MCF 10A (cell line): Measurements from ENCODE around the gene ZNG1A. TPM values are rescaled to one million over a fixed set of nuclear protein-coding genes. Genes with fewer than 3 reads are reported as not detected.
"Not testable (repeated sequence)": the region's sequence is repeated elsewhere in the genome, so short reads cannot be mapped to it uniquely, and the experiment has no call there.

Experiments used
- BruUV-seq: library from RNA; stranded (reverse); fragments of 400-500 nt; replicated peaks from 2 replicates; lab custom pipeline; 2021; lab: Mats Ljungman, UMichigan
- CTCF ChIA-PET: fragments of 300-600 bp; sonication (Branson Sonifier 250); formaldehyde crosslinking; extraction: SDS; loops from one replicate; lab custom pipeline; 2021; ENCODE audit warnings: antibody characterized with exemption, inconsistent platforms; lab: Yijun Ruan, JAX
- POLR2A ChIA-PET: fragments of 300-600, 350-650 bp; sonication (Branson Sonifier 250); formaldehyde crosslinking; extraction: SDS; loops from one replicate; lab custom pipeline; 2020; ENCODE audit warnings: antibody characterized with exemption, inconsistent platforms; lab: Yijun Ruan, JAX
- DNase-seq: peaks from one replicate; pipeline ENCODE4 v3.0.0-alpha.2; 2018; ENCODE audit not compliant: unreplicated experiment
- H3K27ac Mint-ChIP-seq: one replicate; pipeline ENCODE4 v1.8.0; 2022; ENCODE audit warnings: mild to moderate bottlenecking, low read depth, mixed read lengths; ENCODE audit not compliant: unreplicated experiment
- H3K27me3 Mint-ChIP-seq: one replicate; pipeline ENCODE4 v1.8.0; 2022; ENCODE audit warnings: mixed read lengths; ENCODE audit not compliant: insufficient read depth, unreplicated experiment
- H3K36me3 Mint-ChIP-seq: one replicate; pipeline ENCODE4 v1.8.0; 2022; ENCODE audit warnings: mild to moderate bottlenecking, moderate library complexity, mixed read lengths; ENCODE audit not compliant: insufficient read depth, unreplicated experiment
- H3K4me1 Mint-ChIP-seq: one replicate; pipeline ENCODE4 v1.8.0; 2022; ENCODE audit warnings: mixed read lengths; ENCODE audit not compliant: insufficient read depth, unreplicated experiment
- H3K4me3 Mint-ChIP-seq: one replicate; pipeline ENCODE4 v1.8.0; 2022; ENCODE audit warnings: mild to moderate bottlenecking, moderate library complexity, mixed read lengths; ENCODE audit not compliant: unreplicated experiment
- H3K9me3 Mint-ChIP-seq: one replicate; pipeline ENCODE4 v1.8.0; 2022; ENCODE audit warnings: mixed read lengths; ENCODE audit not compliant: unreplicated experiment
- intact Hi-C: fragments of 100-400 bp; cut with micrococcal nuclease; formaldehyde crosslinking; loops from 2 replicates; pipeline ENCODE4 v1.14.1; 2022
- total RNA-seq: library from RNA; stranded (reverse); gene quantifications from 2 replicates; pipeline ENCODE4 v1.2.3, GENCODE V29; 2022

ZNG1A gene
- total RNA-seq, 1 experiment from 2014 or later, result 43.1 TPM

DNA sequence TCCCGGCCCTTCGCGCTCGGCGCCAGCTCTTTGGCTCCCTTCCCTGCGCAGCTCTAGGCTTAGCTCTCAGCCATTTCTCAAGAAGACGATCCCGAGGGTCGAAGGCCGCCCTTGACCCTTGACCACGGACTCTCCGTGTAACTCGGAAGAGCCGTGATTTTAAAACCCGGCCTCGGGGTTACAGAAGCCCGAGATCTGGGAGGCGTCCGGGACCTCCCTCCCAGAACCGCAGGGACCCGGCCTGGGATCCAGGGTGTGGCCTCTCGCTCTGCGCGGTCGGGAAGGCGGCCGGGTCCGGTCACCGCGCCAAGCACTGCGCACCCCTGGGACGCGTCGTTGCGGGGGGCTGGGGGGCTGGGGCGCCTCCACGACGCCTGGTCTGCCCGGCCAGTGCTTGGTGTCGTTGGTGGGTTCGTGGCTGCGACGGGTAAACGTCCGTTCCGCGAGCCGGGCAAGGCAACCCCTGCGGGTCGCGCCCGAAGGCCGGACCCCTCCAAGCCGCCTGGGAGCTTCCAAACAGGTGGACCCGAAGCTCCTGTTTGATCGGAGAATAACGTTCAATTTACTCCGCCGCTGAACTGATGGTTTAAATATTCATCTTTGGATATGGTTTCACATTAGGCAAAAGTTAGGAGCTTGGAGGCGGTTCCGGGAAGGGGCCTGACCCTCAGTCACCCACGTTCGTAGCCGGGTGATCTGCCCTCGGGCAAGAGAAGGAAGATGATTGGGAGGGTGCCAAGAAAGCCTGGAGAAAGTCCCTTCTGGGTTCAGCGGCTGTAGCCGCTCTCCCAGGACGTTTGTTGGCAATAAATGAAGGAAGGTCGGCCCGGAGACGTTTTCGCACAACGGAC, 64.4 kb downstream of the ZNG1A start:
- CTCF ChIA-PET, H3K36me3 Mint-ChIP-seq, H3K27ac Mint-ChIP-seq, intact Hi-C loops, H3K9me3 Mint-ChIP-seq, DNase-seq, H3K4me1 Mint-ChIP-seq, H3K4me3 Mint-ChIP-seq: not testable (repeated sequence)
- peaks cover 21% of the 10 kb centered on the region for H3K27me3 Mint-ChIP-seq
- BruUV-seq, result TSS peak; percentile 19
- POLR2A ChIA-PET, result interaction anchor here (0.6 to 0.8 kb wide), 2 partner anchors 57 to 136 kb away, joined by 3 read pairs; no protein-coding TSS in a partner anchor

DNA sequence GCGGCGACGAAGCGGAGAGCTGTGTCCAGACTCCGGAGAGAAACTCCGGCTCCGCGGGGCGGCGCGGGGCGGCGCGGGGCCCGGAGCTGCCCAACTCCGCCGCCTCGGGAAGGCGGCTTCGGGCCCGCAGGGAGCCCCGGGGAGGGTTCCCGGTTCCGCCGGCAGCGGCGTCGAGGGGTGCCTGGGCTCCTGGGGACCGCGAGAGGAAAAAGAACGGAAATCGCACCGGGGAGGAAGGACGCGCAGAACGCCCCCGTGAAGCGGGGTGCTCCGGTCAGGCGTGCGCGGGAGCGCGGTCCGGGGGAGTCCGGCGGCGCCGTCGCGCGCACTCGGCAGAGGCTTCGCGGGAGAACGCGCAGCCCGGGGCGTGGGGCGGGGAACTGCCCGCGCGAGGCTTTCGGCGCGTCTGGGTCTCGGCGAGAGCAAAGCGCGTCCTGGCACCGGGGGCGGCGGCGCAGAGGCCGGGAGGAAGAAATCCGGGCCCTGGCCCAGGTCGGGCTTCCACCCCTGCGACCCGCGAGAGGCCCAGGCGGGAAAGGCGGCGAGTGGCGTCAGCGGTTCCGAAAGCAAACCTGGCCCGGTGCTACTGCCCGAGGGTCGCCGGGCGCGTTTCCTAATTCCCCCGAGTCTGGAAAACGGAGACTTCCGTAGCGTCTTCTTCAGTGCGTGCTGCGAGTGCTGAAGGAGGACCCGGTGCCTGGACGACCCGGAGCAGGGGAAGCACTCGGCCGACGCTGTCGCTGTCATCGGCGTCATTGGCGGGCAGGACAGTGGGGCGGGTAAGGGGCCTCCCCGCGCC, 65.2 kb downstream of the ZNG1A start:
- peaks cover 12% of the 10 kb centered on the region for H3K4me1 Mint-ChIP-seq
- intact Hi-C loops, result not testable (repeated sequence)

DNA sequence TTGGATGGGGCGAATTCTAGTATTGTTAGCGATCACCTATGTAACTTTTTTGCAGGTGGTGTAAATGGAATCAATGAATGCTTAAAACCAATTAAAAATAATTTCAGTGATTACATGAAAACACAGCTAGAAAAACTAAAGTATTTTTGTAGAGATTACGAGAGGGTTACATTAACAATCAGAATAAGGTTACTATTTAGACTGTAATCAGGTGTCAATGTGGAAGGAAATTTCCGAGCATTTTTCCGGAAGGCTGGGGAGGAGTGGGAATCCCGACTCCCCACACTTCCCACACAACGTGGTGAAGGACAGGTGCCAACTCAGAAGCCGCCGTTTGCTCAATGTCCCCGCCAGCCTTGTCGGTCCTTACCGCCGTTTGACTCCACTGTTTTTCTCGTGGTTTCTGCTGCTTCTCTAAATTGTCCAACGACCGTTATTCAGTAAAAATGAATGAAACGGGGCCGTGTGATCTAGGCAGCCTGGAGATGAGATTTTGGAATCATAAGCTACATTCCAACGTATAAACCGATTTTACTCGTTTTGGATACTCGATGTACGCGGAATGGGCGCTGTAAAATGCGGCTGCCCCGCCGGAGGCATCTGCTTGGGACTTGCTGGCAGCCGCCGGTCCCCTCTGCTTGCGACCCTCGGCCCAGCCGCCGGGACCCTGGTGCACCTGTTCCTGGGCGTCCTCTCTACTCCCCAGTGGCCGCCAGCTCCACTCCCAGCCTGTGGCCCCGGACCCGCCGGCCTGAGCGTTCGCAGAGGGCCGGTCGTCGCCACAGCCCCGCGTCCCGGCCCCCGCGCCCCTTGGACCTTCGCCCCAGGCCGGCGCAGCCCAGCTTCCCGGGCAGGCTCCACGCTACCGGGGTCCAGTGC, 66.0 kb downstream of the ZNG1A start:
- H3K4me3 Mint-ChIP-seq, POLR2A ChIA-PET: not testable (repeated sequence)

More for the DNA sequence above, 65.2 kb downstream of the ZNG1A start:
- CTCF ChIA-PET, H3K4me3 Mint-ChIP-seq, H3K9me3 Mint-ChIP-seq, H3K36me3 Mint-ChIP-seq, H3K27ac Mint-ChIP-seq, DNase-seq, BruUV-seq, POLR2A ChIA-PET: not testable (repeated sequence)
- peaks cover 29% of the 10 kb centered on the region for H3K27me3 Mint-ChIP-seq

DNA sequence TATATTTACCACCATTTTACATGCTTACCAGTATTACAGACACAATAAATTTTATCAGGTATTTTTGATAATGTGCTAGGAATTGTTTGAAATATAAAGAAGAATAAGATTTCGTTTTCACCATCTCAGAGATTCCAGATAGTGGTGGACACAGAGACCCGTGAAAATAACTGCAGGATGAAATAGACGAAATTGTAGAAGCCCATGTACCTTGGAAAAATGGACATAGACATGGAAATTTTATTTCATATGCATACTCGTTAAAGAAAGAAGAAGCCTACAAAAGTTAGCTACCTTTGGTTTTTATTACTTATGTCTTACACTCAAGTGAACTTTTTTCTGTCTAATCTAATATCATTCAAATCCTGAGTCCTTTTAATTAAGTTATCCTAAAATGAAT, 68.2 kb downstream of the ZNG1A start:
- BruUV-seq, DNase-seq, H3K36me3 Mint-ChIP-seq, POLR2A ChIA-PET, H3K9me3 Mint-ChIP-seq, H3K4me3 Mint-ChIP-seq, CTCF ChIA-PET, H3K27ac Mint-ChIP-seq, intact Hi-C loops: not testable (repeated sequence)
- Mint-ChIP-seq H3K4me1 (peaks cover 12% of the 10 kb centered on the region), H3K27me3 (peaks cover 50% of the 10 kb centered on the region)

More for the DNA sequence above, 66.0 kb downstream of the ZNG1A start:
- intact Hi-C loops, BruUV-seq, H3K36me3 Mint-ChIP-seq, CTCF ChIA-PET, H3K27ac Mint-ChIP-seq, H3K9me3 Mint-ChIP-seq, DNase-seq: not testable (repeated sequence)
- peaks cover 33% of the 10 kb centered on the region for H3K27me3 Mint-ChIP-seq
- peaks cover 12% of the 10 kb centered on the region for H3K4me1 Mint-ChIP-seq

DNA sequence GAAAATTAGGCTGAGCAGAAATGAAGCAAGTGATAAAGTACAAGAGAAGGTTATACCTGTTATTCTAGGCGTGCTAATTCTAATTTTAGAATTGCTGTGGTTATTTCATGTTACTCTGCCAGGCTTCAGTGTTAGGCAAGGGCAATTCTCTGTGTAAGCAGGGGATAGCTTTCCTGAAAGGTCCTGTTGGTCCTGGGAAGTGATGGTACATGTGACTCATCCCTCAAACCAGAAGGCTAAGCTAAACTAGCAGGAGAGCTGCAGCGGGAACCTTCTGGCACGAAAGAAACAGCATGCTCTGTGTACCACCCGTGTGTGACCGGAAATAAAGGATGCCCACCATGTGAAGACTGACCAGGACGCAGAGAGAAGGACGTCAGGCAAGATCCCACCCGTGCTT, 69.3 kb downstream of the ZNG1A start:
- H3K36me3 Mint-ChIP-seq, CTCF ChIA-PET, BruUV-seq, H3K4me3 Mint-ChIP-seq, intact Hi-C loops, H3K4me1 Mint-ChIP-seq, POLR2A ChIA-PET, H3K27ac Mint-ChIP-seq, H3K9me3 Mint-ChIP-seq: not testable (repeated sequence)
- H3K27me3 Mint-ChIP-seq, result peaks cover 40% of the 10 kb centered on the region
- peak; percentile 35 for DNase-seq

DNA sequence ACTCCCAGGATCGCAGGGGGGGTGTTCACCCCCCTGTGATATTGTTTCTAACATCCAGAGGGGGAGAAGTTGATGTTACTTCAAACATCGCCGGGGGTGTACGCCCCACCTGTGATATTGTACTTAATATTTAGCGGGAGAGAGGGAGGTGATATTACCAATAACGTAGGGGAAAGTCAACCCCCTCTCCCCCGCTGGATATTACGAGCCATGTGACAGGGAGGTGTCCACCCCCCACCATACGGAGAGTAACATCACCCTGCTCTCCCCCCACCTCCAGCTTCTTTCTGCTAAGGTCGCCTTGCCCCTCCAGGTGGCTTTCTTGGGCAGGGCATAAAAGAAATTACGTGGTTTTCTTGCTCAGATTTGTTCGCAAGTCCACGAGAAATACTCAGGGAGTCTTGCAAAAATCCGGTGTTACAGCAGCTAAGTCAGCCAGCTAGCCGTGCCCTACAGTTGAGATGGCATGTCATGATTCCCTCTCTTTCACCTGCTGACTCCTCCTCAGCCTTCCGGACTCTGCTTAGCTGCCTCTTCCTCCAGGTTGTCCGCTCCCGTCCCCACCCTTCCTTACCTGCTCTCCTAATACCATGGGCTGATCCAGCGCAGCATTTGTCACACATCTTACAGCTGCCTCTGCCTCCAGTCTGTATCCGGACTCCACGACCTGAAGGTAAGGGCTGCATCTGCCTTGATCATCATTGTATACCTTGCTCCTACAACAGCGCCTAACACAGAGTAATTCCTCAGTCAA, 69.9 kb downstream of the ZNG1A start:
- POLR2A ChIA-PET, intact Hi-C loops, H3K36me3 Mint-ChIP-seq, H3K4me3 Mint-ChIP-seq, CTCF ChIA-PET, H3K9me3 Mint-ChIP-seq, H3K4me1 Mint-ChIP-seq, BruUV-seq, DNase-seq, H3K27ac Mint-ChIP-seq: not testable (repeated sequence)
- H3K27me3 Mint-ChIP-seq, result peaks cover 36% of the 10 kb centered on the region

DNA sequence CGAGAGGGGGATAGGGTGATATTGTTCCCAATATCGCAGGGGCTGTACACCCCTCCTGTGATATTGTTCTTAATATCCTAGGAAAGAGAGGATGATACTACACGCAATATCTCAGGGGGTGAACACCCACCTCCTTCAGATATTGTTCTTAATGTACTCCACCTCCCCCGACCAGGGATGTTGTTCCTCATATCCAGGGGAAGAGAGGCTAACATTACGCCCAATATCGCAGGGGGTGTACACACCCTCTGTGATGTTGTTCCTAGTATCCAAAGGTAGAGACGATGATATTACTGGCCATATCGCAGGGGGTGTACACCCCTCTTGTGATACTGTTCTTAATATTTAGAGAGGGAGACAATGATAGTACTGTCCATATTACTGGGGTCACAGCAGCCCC, 72.9 kb downstream of the ZNG1A start:
- intact Hi-C loops, H3K9me3 Mint-ChIP-seq, H3K36me3 Mint-ChIP-seq, DNase-seq, H3K4me1 Mint-ChIP-seq, BruUV-seq, POLR2A ChIA-PET, H3K4me3 Mint-ChIP-seq, H3K27ac Mint-ChIP-seq, CTCF ChIA-PET: not testable (repeated sequence)
- peaks cover 36% of the 10 kb centered on the region for H3K27me3 Mint-ChIP-seq

DNA sequence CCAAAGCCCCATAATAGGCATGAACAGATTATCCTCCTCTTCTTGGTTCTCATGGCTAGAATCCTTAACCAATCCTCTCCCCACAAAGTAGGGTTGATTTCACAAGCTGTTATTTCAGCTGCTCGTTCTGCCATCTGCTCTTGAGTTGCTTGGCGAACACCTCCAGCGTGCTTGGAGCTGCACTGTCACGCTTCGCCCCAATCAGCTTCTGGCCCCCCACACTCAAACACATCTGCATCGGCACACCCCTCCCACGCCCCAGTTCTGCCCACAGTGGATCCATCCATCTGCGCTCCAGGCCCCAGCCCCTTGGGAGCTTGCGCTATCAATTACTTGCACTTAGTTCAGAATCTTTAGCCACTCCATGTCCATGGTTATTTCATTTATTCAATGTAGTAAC, 78.4 kb downstream of the ZNG1A start:
- H3K36me3 Mint-ChIP-seq, H3K4me3 Mint-ChIP-seq, intact Hi-C loops, H3K27me3 Mint-ChIP-seq, H3K9me3 Mint-ChIP-seq, DNase-seq, H3K4me1 Mint-ChIP-seq, H3K27ac Mint-ChIP-seq, CTCF ChIA-PET, BruUV-seq, POLR2A ChIA-PET: not testable (repeated sequence)
